RWPE1 (cell line): ENCODE measurements around the gene LVRN.

Experiments used
- CTCF ChIA-PET: fragments of 350-600 bp; sonication (Branson Sonifier 250); formaldehyde crosslinking; extraction: SDS; loops from one replicate; lab custom pipeline; 2021; lab: Yijun Ruan, JAX
- POLR2A ChIA-PET: fragments of 400-600 bp; formaldehyde crosslinking; extraction: SDS; loops from one replicate; lab custom pipeline; 2020; ENCODE audit warnings: antibody characterized with exemption; ENCODE audit not compliant: low non-redundant PET; lab: Yijun Ruan, JAX
- DNase-seq: peaks from one replicate; pipeline ENCODE4 v3.0.0; 2012; ENCODE audit warnings: low spot score
- H3K27ac ChIP-seq: fragments of 450-650 bp; 2 replicates; pipeline ENCODE4 v1.5.1; 2017
- CTCF ChIP-seq: fragments of 450-650 bp; conservative IDR thresholded peaks from 2 replicates; pipeline ENCODE4 v1.5.1; 2017; ENCODE audit warnings: low read depth, mild to moderate bottlenecking

The LVRN gene

GRCh38 chr5:116013936-116014335 lies 51.7 kb downstream of the LVRN start:
- CTCF ChIA-PET = interaction anchor here (0.6 kb wide), 1 partner anchor 374 kb away, joined by 4 read pairs; no protein-coding TSS in a partner anchor
- TF ChIP-seq CTCF = no peak
- DNase-seq = no peak
- POLR2A ChIA-PET = no interaction called here
- no peak overlapping the region for H3K27ac ChIP-seq

- no peak overlapping the region for H3K27ac ChIP-seq
- POLR2A ChIA-PET = no interaction called here
- no peak for TF ChIP-seq CTCF
- CTCF ChIA-PET = interaction anchor here (0.8 kb wide), 1 partner anchor 407 kb away, joined by 4 read pairs; no protein-coding TSS in a partner anchor
- no peak for DNase-seq
Observed at GRCh38 chr5:116023619-116024018, 61.3 kb downstream of the LVRN start.

DNA sequence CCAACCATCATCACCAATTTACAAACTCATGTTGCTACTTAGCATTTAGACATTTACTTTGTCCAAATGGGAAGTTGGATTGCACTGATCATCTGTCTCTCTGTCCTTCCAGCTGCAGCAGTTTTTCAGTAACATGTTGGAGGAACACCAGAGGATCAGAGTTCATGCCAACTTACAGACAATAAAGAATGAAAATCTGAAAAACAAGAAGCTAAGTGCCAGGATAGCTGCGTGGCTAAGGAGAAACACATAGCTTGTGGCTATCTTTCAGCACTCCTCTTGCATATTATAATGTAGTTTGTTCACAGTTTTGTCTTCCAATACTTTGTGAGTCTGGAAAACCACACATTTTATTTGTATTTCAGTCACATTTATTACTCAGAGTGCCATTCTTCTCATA lies 63.6 kb downstream of the LVRN start:
- TF ChIP-seq CTCF = no peak
- H3K27ac ChIP-seq = no peak overlapping the region
- no peak for DNase-seq
- CTCF ChIA-PET = no interaction called here
- POLR2A ChIA-PET = no interaction called here

- H3K27ac ChIP-seq = no peak within 1 kb of the TSS
- CTCF ChIA-PET = interaction anchor here (0.6 to 0.7 kb wide), 2 partner anchors 102 to 144 kb away, joined by 3 to 5 read pairs; no protein-coding TSS in a partner anchor
- peak; percentile 72 for DNase-seq
- TF ChIP-seq CTCF = peak; percentile 29; the same call in 1 of the 2 replicates
- POLR2A ChIA-PET = no interaction called here
Observed at GRCh38 chr5:116032094-116032517, 69.8 kb downstream of the LVRN start, which contains the start of gene ARL14EPL. Gene ARL14EPL (plus strand): TSS chr5:116032472. CDS start chr5:116051466, 18,994 bp downstream.

- no peak for DNase-seq
- CTCF ChIA-PET = interaction anchor here (0.6 to 1.2 kb wide), 6 partner anchors 43 to 1724 kb away, joined by 3 to 7 read pairs (median 5); no protein-coding TSS in a partner anchor
- H3K27ac ChIP-seq = no peak overlapping the region
- TF ChIP-seq CTCF = no peak
- POLR2A ChIA-PET = no interaction called here
Observed at GRCh38 chr5:116032991-116033390, 70.7 kb downstream of the LVRN start.

DNA sequence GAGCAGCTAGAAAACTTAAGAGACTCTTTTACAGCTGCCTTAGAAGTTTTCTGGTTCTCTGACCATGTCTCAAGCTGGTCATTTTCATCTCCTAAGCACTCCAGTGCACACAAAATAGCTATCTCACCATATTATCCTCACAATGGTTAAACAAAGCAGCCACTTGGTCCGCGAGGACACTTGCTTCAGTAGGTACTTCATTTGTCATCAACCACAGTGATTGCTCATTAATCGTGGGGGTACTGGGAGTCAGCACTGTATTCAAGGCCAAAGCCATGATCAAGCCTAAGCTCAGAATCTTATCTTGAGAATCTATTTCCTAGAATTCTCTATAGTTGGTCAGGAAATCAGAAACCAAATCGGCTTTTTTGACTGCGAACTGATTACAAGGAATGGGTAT lies 72.8 kb downstream of the LVRN start:
- H3K27ac ChIP-seq = no peak overlapping the region
- CTCF ChIA-PET = interaction anchor here (1.5 kb wide), 1 partner anchor 33 kb away, joined by 7 read pairs; no protein-coding TSS in a partner anchor
- POLR2A ChIA-PET = no interaction called here
- TF ChIP-seq CTCF = no peak
- DNase-seq = no peak
